GM12875 (cell line): ENCODE results near the gene DUSP12.

Experiments
- H3K4me3 ChIP-seq: one replicate; pipeline ENCODE4 v1.5.1; 2011; ENCODE audit warnings: low read depth, low read length, control low read depth
- CTCF ChIP-seq: IDR thresholded peaks from 2 replicates; pipeline ENCODE4 v1.5.1; 2011; ENCODE audit warnings: low read depth, mild to moderate bottlenecking, control low read depth, inconsistent platforms, low read length, moderate library complexity, borderline replicate concordance; ENCODE audit not compliant: insufficient read depth

Gene DUSP12

GRCh38 chr1:161772397-161772796 is 22.8 kb downstream of the DUSP12 start:
- no peak overlapping the region for H3K4me3 ChIP-seq
- TF ChIP-seq CTCF = no peak

GRCh38 chr1:161773791-161774190 is 24.2 kb downstream of the DUSP12 start:
- H3K4me3 ChIP-seq = no peak overlapping the region

GRCh38 chr1:161777261-161777660 is 27.7 kb downstream of the DUSP12 start:
- H3K4me3 ChIP-seq = no peak overlapping the region
- TF ChIP-seq CTCF = no peak

More at GRCh38 chr1:161773791-161774190, 24.2 kb downstream of the DUSP12 start:
- no peak for TF ChIP-seq CTCF

- no peak for TF ChIP-seq CTCF
- H3K4me3 ChIP-seq = no peak overlapping the region
These were observed 28.9 kb downstream of the DUSP12 start for GRCh38 chr1:161778522-161778921.

GRCh38 chr1:161779393-161779792 is 29.8 kb downstream of the DUSP12 start:
- no peak for TF ChIP-seq CTCF
- no peak overlapping the region for H3K4me3 ChIP-seq

- no peak for TF ChIP-seq CTCF
- no peak overlapping the region for H3K4me3 ChIP-seq
These were observed 32.4 kb downstream of the DUSP12 start for GRCh38 chr1:161781995-161782394.

- no peak overlapping the region for H3K4me3 ChIP-seq
- TF ChIP-seq CTCF = no peak
These were observed 33.3 kb downstream of the DUSP12 start for GRCh38 chr1:161782886-161783285.
